Activated CD8-positive, alpha-beta T cell treated with anti-CD3 and anti-CD28 coated beads for 36 hours (primary cell): ENCODE measurements around the gene TRMO. TPM values are rescaled to one million over a fixed set of nuclear protein-coding genes. Genes with fewer than 3 reads are reported as not detected.

ENCODE experiments used
- ATAC-seq: fragments of 200-7000 bp; cut with Tn5 transposase; one replicate; pipeline ENCODE4 v1.10.0; 2021; ENCODE audit warnings: mild to moderate bottlenecking, moderate library complexity
- CTCF ChIA-PET: fragments of 350-600 bp; sonication (Branson Sonifier 250); formaldehyde crosslinking; loops from one replicate; lab custom pipeline; 2021; ENCODE audit warnings: antibody characterized with exemption; lab: Charles Lee
- POLR2A ChIA-PET: fragments of 350-600 bp; sonication (Branson Sonifier 250); formaldehyde crosslinking; loops from one replicate; lab custom pipeline; 2021; ENCODE audit warnings: antibody characterized with exemption; lab: Charles Lee
- DNase-seq: peaks from one replicate; pipeline ENCODE4 v3.0.0-alpha.2; 2020
- H3K27ac Mint-ChIP-seq: one replicate; pipeline ENCODE4 v1.8.0; 2021; ENCODE audit warnings: mild to moderate bottlenecking, mixed read lengths
- H3K27me3 Mint-ChIP-seq: one replicate; pipeline ENCODE4 v1.8.0; 2021; ENCODE audit warnings: mixed read lengths
- H3K36me3 Mint-ChIP-seq: one replicate; pipeline ENCODE4 v1.8.0; 2021; ENCODE audit warnings: low read depth, mixed read lengths
- H3K4me1 Mint-ChIP-seq: one replicate; pipeline ENCODE4 v1.8.0; 2021; ENCODE audit warnings: low read depth, mixed read lengths
- H3K4me3 Mint-ChIP-seq: one replicate; pipeline ENCODE4 v1.8.0; 2021; ENCODE audit warnings: mild to moderate bottlenecking, moderate library complexity, mixed read lengths
- H3K9me3 Mint-ChIP-seq: one replicate; pipeline ENCODE4 v1.8.0; 2021; ENCODE audit warnings: mixed read lengths
- intact Hi-C: fragments of 100-400 bp; cut with micrococcal nuclease; formaldehyde crosslinking; loops from one replicate; pipeline ENCODE4 v1.10.0; 2022
- total RNA-seq, 2 experiments: library from RNA; stranded (reverse); gene quantifications; one replicate each; pipeline ENCODE4 v1.2.3, GENCODE V29; 2021
- TF ChIP-seq, protein P1 (sequence below): fragments of 200-600 bp; IDR thresholded peaks from one replicate; pipeline ENCODE4 v1.8.0; 2022; ENCODE audit warnings: antibody characterized with exemption, mild to moderate bottlenecking

The TRMO gene
- total RNA-seq, 2 experiments from 2014 or later, result 12.6 to 13.3 TPM

DNA sequence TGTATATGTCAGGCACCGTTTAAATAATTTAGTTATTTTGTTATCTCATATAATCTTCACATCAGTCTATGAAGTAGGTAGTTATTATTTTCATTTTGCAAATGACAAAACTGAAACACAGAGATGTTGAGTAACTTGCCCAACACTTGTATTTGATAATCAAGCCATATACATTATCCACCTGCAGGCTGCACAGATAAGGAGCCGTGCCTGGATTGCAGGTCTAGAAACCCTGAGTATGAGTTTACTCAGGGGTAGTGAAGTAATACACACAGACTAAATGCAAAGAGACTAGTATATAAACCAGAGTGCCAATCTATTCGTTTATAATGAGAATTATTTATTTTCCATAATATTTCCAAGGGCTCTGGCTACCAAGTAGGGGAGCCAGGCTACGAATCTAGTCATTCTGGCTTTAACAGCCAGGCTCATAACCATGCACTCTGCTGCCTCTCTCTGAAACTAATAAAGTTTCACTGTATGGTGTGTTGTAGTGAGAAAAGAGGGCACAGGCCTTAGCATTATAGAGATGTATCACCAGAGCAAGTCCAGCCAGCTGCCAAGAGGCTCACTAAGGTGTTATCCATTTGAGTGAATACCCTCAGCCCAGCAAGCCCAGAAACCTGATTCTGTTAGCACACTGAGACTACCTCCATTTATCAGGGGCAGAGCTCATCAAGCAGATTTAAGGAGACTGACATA, 11.1 kb upstream of the TRMO start:
- POLR2A ChIA-PET, result interaction anchor here (0.8 to 3.9 kb wide), 2 partner anchors 11 to 51 kb away, joined by 3 to 16 read pairs; partner anchors contain the start of gene TRMO
- ATAC-seq (no peak), DNase-seq (no peak)
- intact Hi-C loops, result no loop called here
- Mint-ChIP-seq H3K4me1 (peaks cover 55% of the 10 kb centered on the region), H3K36me3 (no peaks in the 10 kb centered on the region), H3K27ac (no peak overlapping the region), H3K4me3 (no peak overlapping the region), H3K27me3 (no peaks in the 10 kb centered on the region), H3K9me3 (no peaks in the 10 kb centered on the region)
- TF ChIP-seq, protein P1, sequence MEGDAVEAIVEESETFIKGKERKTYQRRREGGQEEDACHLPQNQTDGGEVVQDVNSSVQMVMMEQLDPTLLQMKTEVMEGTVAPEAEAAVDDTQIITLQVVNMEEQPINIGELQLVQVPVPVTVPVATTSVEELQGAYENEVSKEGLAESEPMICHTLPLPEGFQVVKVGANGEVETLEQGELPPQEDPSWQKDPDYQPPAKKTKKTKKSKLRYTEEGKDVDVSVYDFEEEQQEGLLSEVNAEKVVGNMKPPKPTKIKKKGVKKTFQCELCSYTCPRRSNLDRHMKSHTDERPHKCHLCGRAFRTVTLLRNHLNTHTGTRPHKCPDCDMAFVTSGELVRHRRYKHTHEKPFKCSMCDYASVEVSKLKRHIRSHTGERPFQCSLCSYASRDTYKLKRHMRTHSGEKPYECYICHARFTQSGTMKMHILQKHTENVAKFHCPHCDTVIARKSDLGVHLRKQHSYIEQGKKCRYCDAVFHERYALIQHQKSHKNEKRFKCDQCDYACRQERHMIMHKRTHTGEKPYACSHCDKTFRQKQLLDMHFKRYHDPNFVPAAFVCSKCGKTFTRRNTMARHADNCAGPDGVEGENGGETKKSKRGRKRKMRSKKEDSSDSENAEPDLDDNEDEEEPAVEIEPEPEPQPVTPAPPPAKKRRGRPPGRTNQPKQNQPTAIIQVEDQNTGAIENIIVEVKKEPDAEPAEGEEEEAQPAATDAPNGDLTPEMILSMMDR, result no peak
- CTCF ChIA-PET, result interaction anchor here (1.0 to 4.1 kb wide), 4 partner anchors 10 to 104 kb away, joined by 3 to 35 read pairs (median 3); partner anchors contain the start of gene TRMO

DNA sequence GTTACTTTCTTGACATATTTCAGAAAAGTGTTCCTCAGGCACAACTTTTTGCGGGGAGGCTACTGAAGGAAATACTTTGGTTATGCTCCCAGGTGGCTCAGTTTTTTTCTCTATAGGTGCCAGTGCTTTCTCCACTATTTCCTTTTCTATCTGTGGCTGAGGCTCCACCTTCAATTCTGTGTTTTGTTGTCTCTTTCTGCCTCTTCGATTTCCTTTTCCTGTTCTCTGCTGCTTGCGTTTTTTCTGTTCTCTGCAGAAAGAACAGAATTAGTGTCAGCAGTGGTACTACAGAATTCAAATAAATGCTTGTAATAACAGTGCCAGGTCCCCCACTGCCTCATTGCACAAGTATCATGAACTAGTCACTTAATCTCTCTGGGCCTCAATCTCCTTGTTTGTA, 8.7 kb upstream of the TRMO start:
- ChIA-PET POLR2A (interaction anchor here (0.6 to 4.2 kb wide), 6 partner anchors 11 to 125 kb away, joined by 3 to 33 read pairs (median 3); partner anchors contain the start of genes ANP32B and NANS), CTCF (interaction anchor here (1.4 to 3.0 kb wide), 2 partner anchors 29 to 104 kb away, joined by 3 to 11 read pairs; no protein-coding TSS in a partner anchor)
- H3K4me1 Mint-ChIP-seq, result peaks cover 40% of the 10 kb centered on the region

DNA sequence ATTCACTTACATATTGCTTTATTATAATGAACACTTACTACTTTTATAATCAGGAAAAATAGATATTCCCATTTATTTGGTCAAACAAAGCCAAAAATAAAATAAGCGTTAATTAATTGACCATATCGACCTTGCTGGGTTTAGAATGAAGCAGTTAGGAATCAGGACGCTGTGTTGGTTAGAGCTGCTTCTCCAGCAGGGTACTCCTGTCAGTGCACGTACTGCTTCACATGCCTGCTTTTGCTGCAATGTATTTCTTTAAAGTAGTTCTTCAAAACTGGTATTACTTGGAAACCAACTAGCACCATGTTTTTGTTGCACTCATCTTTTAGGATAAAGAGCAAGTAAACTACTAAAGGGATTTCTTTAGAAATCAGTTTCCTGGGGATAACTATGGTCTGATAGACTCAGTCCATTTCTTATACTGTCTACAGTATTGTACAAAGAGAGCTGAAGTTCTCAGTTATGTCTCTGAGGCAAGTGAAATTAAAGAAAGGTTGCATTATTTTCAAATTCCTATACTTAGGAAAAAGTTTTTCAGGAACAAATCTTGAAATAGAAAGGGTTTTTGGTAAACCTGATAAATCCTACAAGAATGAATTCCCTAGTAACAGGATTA, 6.8 kb upstream of the TRMO start:
- H3K4me1 Mint-ChIP-seq, result peaks cover 29% of the 10 kb centered on the region
- H3K27me3 Mint-ChIP-seq, result no peaks in the 10 kb centered on the region
- H3K27ac Mint-ChIP-seq, result peak overlapping the region; percentile 39
- peak overlapping the region; percentile 62 for H3K4me3 Mint-ChIP-seq
- no peaks in the 10 kb centered on the region for H3K9me3 Mint-ChIP-seq
- ATAC-seq, result peak; percentile 54
- TF ChIP-seq, protein P1, result no peak
- no peaks in the 10 kb centered on the region for H3K36me3 Mint-ChIP-seq
- DNase-seq, result no peak
- intact Hi-C loops, result no loop called here
- ChIA-PET CTCF (interaction anchor here (0.5 to 3.0 kb wide), 5 partner anchors 24 to 140 kb away, joined by 3 to 11 read pairs (median 5); no protein-coding TSS in a partner anchor), POLR2A (interaction anchor here (0.7 to 4.2 kb wide), 2 partner anchors 25 to 54 kb away, joined by 3 to 33 read pairs; partner anchors contain the start of gene ANP32B)

More for the DNA sequence above, 8.7 kb upstream of the TRMO start:
- Mint-ChIP-seq H3K36me3 (no peaks in the 10 kb centered on the region), H3K27me3 (no peaks in the 10 kb centered on the region), H3K27ac (peak overlapping the region; percentile 90), H3K4me3 (peak overlapping the region; percentile 48), H3K9me3 (no peaks in the 10 kb centered on the region)
- DNase-seq (no peak), ATAC-seq (no peak)
- intact Hi-C loops, result no loop called here
- TF ChIP-seq, protein P1, result no peak

DNA sequence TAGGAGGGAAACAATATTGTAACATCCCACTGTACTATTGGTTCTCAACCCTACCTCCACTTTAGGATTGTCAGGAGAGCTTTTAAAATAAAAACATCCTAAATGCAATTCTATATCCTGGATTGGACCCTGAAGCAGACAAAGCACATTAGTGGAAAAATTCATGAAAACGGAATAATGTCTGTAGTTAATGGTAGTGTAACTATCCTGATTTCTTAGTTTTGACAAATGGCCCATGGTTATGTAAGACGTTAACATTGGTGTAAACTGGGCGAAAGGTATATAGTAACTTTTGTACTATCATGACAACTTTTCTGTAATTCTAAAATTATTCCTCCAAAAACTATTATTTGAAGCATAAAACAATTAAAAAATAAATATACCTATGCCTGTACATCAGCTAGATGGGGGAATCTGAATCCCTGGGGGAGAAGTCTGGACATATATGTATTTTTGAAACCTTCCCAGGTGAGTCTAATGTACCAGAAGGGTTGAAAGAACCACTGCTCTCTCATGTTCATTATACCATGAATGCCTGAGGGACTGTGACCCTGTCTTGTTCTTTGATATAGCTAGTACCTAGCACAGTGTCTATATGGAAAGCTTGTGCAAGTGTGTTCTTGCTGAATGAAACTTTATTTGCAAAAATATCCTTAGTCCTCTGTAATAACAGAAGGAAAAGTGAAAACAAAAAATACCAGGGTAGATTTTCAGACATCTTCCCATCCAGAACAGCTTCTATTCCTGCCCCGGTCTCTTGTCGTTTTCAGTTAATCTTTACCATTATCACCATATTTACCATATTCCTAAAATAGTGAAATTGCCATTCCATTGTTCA, 3.4 kb upstream of the TRMO start:
- intact Hi-C loops, result no loop called here
- Mint-ChIP-seq H3K9me3 (no peaks in the 10 kb centered on the region), H3K4me1 (peaks cover 29% of the 10 kb centered on the region), H3K27ac (no peak overlapping the region), H3K27me3 (peaks cover 2% of the 10 kb centered on the region), H3K36me3 (peaks cover 5% of the 10 kb centered on the region), H3K4me3 (no peak overlapping the region)
- CTCF ChIA-PET, result interaction anchor here (0.7 to 1.3 kb wide), 6 partner anchors 25 to 72 kb away, joined by 3 to 10 read pairs (median 3); no protein-coding TSS in a partner anchor
- POLR2A ChIA-PET, result interaction anchor here (0.6 to 1.2 kb wide), 2 partner anchors 60 to 235 kb away, joined by 3 to 5 read pairs; no protein-coding TSS in a partner anchor
- TF ChIP-seq, protein P1, result no peak
- ATAC-seq (no peak), DNase-seq (no peak)
